Spinal cord (tissue), 10 donors: ENCODE results near the gene ASB6. TPM values are rescaled to one million over a fixed set of nuclear protein-coding genes. Genes with fewer than 3 reads are reported as not detected.

Experiments
- DNase-seq, 6 donors: peaks; one replicate each; pipeline versions ENCODE4 v3.0.0 to v3.0.0-alpha.2; 2013 to 2015; ENCODE audit warnings: low spot score in 6 of 6, low read depth in 4 of 6
- H3K27ac ChIP-seq: one replicate; pipeline ENCODE4 v1.5.1; 2013; ENCODE audit warnings: low read depth, low read length, control low read depth
- H3K27me3 ChIP-seq: one replicate; pipeline ENCODE4 v1.6.1; 2013; ENCODE audit warnings: low read length; ENCODE audit not compliant: control insufficient read depth, insufficient read depth
- H3K36me3 ChIP-seq: one replicate; pipeline ENCODE4 v1.6.1; 2013; ENCODE audit warnings: low read length; ENCODE audit not compliant: control insufficient read depth, insufficient read depth
- H3K4me1 ChIP-seq: one replicate; pipeline ENCODE4 v1.6.1; 2013; ENCODE audit warnings: low read length; ENCODE audit not compliant: control insufficient read depth, insufficient read depth
- H3K4me3 ChIP-seq: one replicate; pipeline ENCODE4 v1.5.1; 2013; ENCODE audit warnings: low read depth, low read length, control low read depth
- H3K9me3 ChIP-seq: one replicate; pipeline ENCODE4 v1.6.1; 2013; ENCODE audit warnings: low read length; ENCODE audit not compliant: control insufficient read depth, insufficient read depth
- WGBS: methylation state at CpG from one replicate; pipeline ENCODE4 v1.1.5; 2013; ENCODE audit warnings: missing lambda C conversion rate; ENCODE audit not compliant: insufficient coverage; 5-methylcytosine and 5-hydroxymethylcytosine counted together
- polyA plus RNA-seq, 2 donors: library from polyadenylated mRNA; unstranded; fragments of 120-200 nt; gene quantifications; one replicate each; pipeline ENCODE4 v1.2.1, GENCODE V29; 2013; ENCODE audit not compliant: insufficient read length in 2 of 2
- total RNA-seq, 2 donors: library from RNA; depleted of rRNA in 1 of 2; stranded (reverse); fragments of 120-200 nt in 1 of 2; fragments of >200 nt in 1 of 2; gene quantifications; one replicate each; pipeline versions ENCODE4 v1.2.3 to v1.2.4, GENCODE V29; 2013 to 2014
- donor health status: healthy.

The ASB6 gene
- total and polyA plus RNA-seq, 4 donors: 12.3 to 33.4 (median 21.1) TPM

- WGBS: 100% methylated on average over 1 of the region's 2 CpGs
- DNase-seq: no peak
- Histone ChIP-seq H3K27me3 (peaks cover 21% of the 10 kb centered on the region), H3K36me3 (no peaks in the 10 kb centered on the region), H3K27ac (no peak overlapping the region), H3K9me3 (no peaks in the 10 kb centered on the region), H3K4me3 (no peak overlapping the region), H3K4me1 (peaks cover 9% of the 10 kb centered on the region)
Measured at GRCh38 chr9:129661029-129661428, 19.1 kb upstream of the ASB6 start.

- H3K27me3 ChIP-seq: no peaks in the 10 kb centered on the region
- no peaks in the 10 kb centered on the region for H3K9me3 ChIP-seq
- DNase-seq: no peak
- H3K4me3 ChIP-seq: no peak overlapping the region
- 85% methylated on average over 10 of the region's 12 CpGs for WGBS
- no peaks in the 10 kb centered on the region for H3K36me3 ChIP-seq
- no peak overlapping the region for H3K27ac ChIP-seq
- peaks cover 15% of the 10 kb centered on the region for H3K4me1 ChIP-seq
Measured at GRCh38 chr9:129656795-129657390, 14.9 kb upstream of the ASB6 start.

- Histone ChIP-seq H3K36me3 (no peaks in the 10 kb centered on the region), H3K9me3 (no peaks in the 10 kb centered on the region), H3K4me1 (peaks cover 15% of the 10 kb centered on the region), H3K27me3 (no peaks in the 10 kb centered on the region), H3K27ac (no peak overlapping the region), H3K4me3 (no peak overlapping the region)
- DNase-seq: no peak
- 94% methylated on average over 4 of the region's 7 CpGs for WGBS
Measured at GRCh38 chr9:129655696-129656095, 13.7 kb upstream of the ASB6 start.

GRCh38 chr9:129655154-129655553 is 13.2 kb upstream of the ASB6 start:
- H3K9me3 ChIP-seq: no peaks in the 10 kb centered on the region
- 91% methylated on average over 7 of the region's 7 CpGs for WGBS
- no peaks in the 10 kb centered on the region for H3K36me3 ChIP-seq
- H3K4me1 ChIP-seq: peaks cover 15% of the 10 kb centered on the region
- no peak overlapping the region for H3K4me3 ChIP-seq
- no peak overlapping the region for H3K27ac ChIP-seq
- DNase-seq: no peak
- no peaks in the 10 kb centered on the region for H3K27me3 ChIP-seq

GRCh38 chr9:129654554-129655040 is 12.6 kb upstream of the ASB6 start:
- peak in 1 of 6 donors; percentile 58 for DNase-seq
- Histone ChIP-seq H3K27ac (no peak overlapping the region), H3K4me3 (no peak overlapping the region), H3K9me3 (no peaks in the 10 kb centered on the region), H3K27me3 (no peaks in the 10 kb centered on the region), H3K4me1 (peaks cover 18% of the 10 kb centered on the region), H3K36me3 (no peaks in the 10 kb centered on the region)
- WGBS: 56% methylated on average over 7 of the region's 20 CpGs

- no peak overlapping the region for H3K27ac ChIP-seq
- WGBS: 19% methylated on average over 5 of the region's 19 CpGs
- H3K4me1 ChIP-seq: peaks cover 24% of the 10 kb centered on the region
- no peaks in the 10 kb centered on the region for H3K36me3 ChIP-seq
- H3K4me3 ChIP-seq: no peak overlapping the region
- no peaks in the 10 kb centered on the region for H3K9me3 ChIP-seq
- DNase-seq: peak in 1 of 6 donors; percentile 62
- peaks cover 2% of the 10 kb centered on the region for H3K27me3 ChIP-seq
Measured at GRCh38 chr9:129653823-129654553, 12.0 kb upstream of the ASB6 start.

- no peak overlapping the region for H3K4me3 ChIP-seq
- peaks cover 24% of the 10 kb centered on the region for H3K4me1 ChIP-seq
- WGBS: 95% methylated on average over 9 of the region's 10 CpGs
- H3K27me3 ChIP-seq: peaks cover 2% of the 10 kb centered on the region
- no peak overlapping the region for H3K27ac ChIP-seq
- H3K36me3 ChIP-seq: no peaks in the 10 kb centered on the region
- no peak for DNase-seq
- H3K9me3 ChIP-seq: no peaks in the 10 kb centered on the region
Measured at GRCh38 chr9:129650680-129651235, 8.8 kb upstream of the ASB6 start.

GRCh38 chr9:129649726-129650679 is 8.1 kb upstream of the ASB6 start:
- 49% methylated on average over 15 of the region's 20 CpGs for WGBS
- Histone ChIP-seq H3K27ac (no peak overlapping the region), H3K4me1 (peaks cover 22% of the 10 kb centered on the region), H3K27me3 (peaks cover 2% of the 10 kb centered on the region), H3K36me3 (no peaks in the 10 kb centered on the region), H3K9me3 (no peaks in the 10 kb centered on the region), H3K4me3 (no peak overlapping the region)
- DNase-seq: no peak

GRCh38 chr9:129648764-129649115 is 6.8 kb upstream of the ASB6 start:
- no peaks in the 10 kb centered on the region for H3K9me3 ChIP-seq
- H3K4me1 ChIP-seq: peaks cover 13% of the 10 kb centered on the region
- WGBS: 73% methylated on average over 5 of the region's 10 CpGs
- H3K27me3 ChIP-seq: peaks cover 2% of the 10 kb centered on the region
- no peaks in the 10 kb centered on the region for H3K36me3 ChIP-seq
- DNase-seq: no peak
- no peak overlapping the region for H3K27ac ChIP-seq
- H3K4me3 ChIP-seq: no peak overlapping the region
